SK-N-MC (cell line): Measurements from ENCODE around the gene PIGV.

Source experiments
- EZH2 ChIP-seq: fragments of 200-600 bp; sonication (generic); IDR thresholded peaks from one replicate; pipeline ENCODE4 v1.6.1; 2017; ENCODE audit warnings: antibody characterized with exemption
- POLR2AphosphoS5 ChIP-seq: IDR thresholded peaks from 2 replicates; pipeline ENCODE4 v1.6.1; 2012; ENCODE audit warnings: mild to moderate bottlenecking, low read depth, low read length, borderline replicate concordance

DNA sequence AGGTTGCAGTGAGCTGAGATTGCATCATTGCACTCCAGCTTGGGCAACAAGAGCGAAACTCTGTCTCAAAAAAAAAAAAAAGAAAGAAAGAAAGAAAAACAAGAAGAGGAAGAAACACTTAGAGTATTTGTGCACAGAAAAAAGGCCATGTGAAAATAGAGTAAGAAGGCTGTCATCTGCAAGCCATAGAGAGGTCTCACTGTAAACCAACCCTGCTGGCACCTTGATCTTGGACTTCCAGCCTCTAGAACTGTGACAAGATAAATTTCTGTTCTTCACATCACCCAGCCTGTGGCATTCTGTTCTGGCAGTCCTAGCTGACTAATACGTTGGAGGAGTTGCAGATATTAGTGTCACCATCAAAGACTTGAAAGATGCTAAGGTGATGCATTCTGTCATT is 26.6 kb downstream of the PIGV start:
- TF ChIP-seq EZH2 = no peak
- TF ChIP-seq POLR2AphosphoS5 = no peak
